Suprapubic skin (tissue), 4 donors: ENCODE data around the gene SLC8A1. TPM values are rescaled to one million over a fixed set of nuclear protein-coding genes. Genes with fewer than 3 reads are reported as not detected.

Experiments used
- DNase-seq, 2 donors: peaks; one replicate each; pipeline ENCODE4 v3.0.0-alpha.2; 2019; ENCODE audit warnings: low spot score in 2 of 2
- H3K27ac ChIP-seq: fragments of 200-600 bp; sonication (generic); one replicate; pipeline ENCODE4 v1.5.1; 2019
- H3K27me3 ChIP-seq: fragments of 200-600 bp; sonication (generic); one replicate; pipeline ENCODE4 v1.5.1; 2019
- H3K36me3 ChIP-seq: fragments of 200-600 bp; sonication (generic); one replicate; pipeline ENCODE4 v1.5.1; 2019
- H3K4me1 ChIP-seq: fragments of 200-600 bp; sonication (generic); one replicate; pipeline ENCODE4 v1.5.1; 2019
- H3K4me3 ChIP-seq: fragments of 200-600 bp; sonication (generic); one replicate; pipeline ENCODE4 v1.5.1; 2019; ENCODE audit warnings: mild to moderate bottlenecking
- H3K9me3 ChIP-seq: fragments of 200-600 bp; sonication (generic); one replicate; pipeline ENCODE4 v1.5.1; 2019
- EP300 ChIP-seq: sonication (generic); formaldehyde crosslinking; IDR thresholded peaks from one replicate; pipeline ENCODE4 v1.6.1; 2017; ENCODE audit warnings: antibody characterized with exemption
- POLR2A ChIP-seq, 2 donors: fragments of 450-650 bp; IDR thresholded peaks; one replicate each; pipeline ENCODE4 v1.6.1; 2017; ENCODE audit warnings: antibody characterized with exemption in 2 of 2, mild to moderate bottlenecking in 2 of 2, moderate library complexity in 2 of 2
- POLR2AphosphoS5 ChIP-seq, 3 donors: sonication (generic); formaldehyde crosslinking; IDR thresholded peaks; one replicate each; pipeline ENCODE4 v1.6.1; 2017; ENCODE audit warnings: antibody characterized with exemption in 3 of 3
- WGBS: methylation state at CpG from one replicate; pipeline ENCODE4 v1.1.5; 2018; 5-methylcytosine and 5-hydroxymethylcytosine counted together
- total RNA-seq, 4 donors: library from RNA; depleted of rRNA; stranded (reverse); fragments of >200 nt; gene quantifications; one replicate each; pipeline ENCODE4 v1.1.0, GENCODE V29; 2016
- TF ChIP-seq, protein P1 (sequence below), 2 donors: fragments of 200-600 bp in 1 of 2; fragments of 450-650 bp in 1 of 2; sonication (generic) in 1 of 2; IDR thresholded peaks; one replicate each; pipeline ENCODE4 v1.5.1; 2016 to 2019; ENCODE audit warnings: antibody characterized with exemption in 2 of 2, mild to moderate bottlenecking in 1 of 2, moderate library complexity in 1 of 2

Gene SLC8A1
- total RNA-seq, 4 donors from 2014 or later, result 2.4 to 14.4 (median 9.9) TPM

DNA sequence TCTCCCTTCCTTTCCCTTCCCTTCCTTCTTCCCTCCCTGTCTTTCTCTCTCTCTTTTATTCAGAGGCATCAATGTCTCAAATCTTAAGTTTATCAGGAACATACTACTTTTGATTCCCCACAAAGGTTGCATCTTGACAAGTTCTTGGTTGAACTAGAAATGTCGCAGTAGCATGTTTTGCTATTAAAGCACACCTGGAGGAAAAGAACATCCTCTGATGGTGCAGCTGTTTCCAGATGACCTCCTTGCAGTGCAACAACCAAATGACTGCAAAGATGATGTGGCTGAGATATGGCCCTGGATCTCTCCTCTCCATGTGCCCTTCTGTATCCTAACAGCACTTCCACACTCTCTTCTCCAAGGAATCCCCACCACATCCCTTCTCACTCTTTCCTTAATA is 127.2 kb downstream of the SLC8A1 start:
- no peak overlapping the region for H3K27ac ChIP-seq

DNA sequence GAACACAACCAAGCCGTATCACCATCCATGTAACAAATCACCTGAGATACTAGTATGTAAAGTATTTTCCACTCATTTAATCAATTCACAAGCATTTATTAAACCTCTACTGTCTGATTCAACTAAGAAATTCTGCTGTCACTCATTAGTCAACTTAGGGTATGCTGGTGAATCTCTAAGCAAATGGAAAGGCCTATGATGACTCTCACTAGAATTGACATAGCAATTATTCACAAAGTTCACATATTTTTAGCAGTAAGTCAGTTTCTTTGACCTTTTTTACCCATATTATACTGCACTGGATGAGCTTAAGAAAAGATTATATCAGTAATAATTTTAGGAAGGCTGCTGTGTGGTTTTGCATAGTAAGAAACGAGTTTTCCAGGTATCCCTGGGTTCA is 130.1 kb downstream of the SLC8A1 start:
- WGBS, result 88% methylated on average over 2 of the region's 2 CpGs
- DNase-seq, result no peak
- Histone ChIP-seq H3K27me3 (no peaks in the 10 kb centered on the region), H3K9me3 (no peaks in the 10 kb centered on the region), H3K36me3 (no peaks in the 10 kb centered on the region), H3K4me1 (no peaks in the 10 kb centered on the region), H3K4me3 (no peak overlapping the region), H3K27ac (no peak overlapping the region)
- TF ChIP-seq, protein P1, sequence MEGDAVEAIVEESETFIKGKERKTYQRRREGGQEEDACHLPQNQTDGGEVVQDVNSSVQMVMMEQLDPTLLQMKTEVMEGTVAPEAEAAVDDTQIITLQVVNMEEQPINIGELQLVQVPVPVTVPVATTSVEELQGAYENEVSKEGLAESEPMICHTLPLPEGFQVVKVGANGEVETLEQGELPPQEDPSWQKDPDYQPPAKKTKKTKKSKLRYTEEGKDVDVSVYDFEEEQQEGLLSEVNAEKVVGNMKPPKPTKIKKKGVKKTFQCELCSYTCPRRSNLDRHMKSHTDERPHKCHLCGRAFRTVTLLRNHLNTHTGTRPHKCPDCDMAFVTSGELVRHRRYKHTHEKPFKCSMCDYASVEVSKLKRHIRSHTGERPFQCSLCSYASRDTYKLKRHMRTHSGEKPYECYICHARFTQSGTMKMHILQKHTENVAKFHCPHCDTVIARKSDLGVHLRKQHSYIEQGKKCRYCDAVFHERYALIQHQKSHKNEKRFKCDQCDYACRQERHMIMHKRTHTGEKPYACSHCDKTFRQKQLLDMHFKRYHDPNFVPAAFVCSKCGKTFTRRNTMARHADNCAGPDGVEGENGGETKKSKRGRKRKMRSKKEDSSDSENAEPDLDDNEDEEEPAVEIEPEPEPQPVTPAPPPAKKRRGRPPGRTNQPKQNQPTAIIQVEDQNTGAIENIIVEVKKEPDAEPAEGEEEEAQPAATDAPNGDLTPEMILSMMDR (IDR thresholded peaks at IDR 0.05), result no peak
- TF ChIP-seq EP300, result no peak
- TF ChIP-seq POLR2AphosphoS5 (IDR thresholded peaks at IDR 0.05), result no peak
- no peak for TF ChIP-seq POLR2A (IDR thresholded peaks at IDR 0.05)

More for the DNA sequence above, 127.2 kb downstream of the SLC8A1 start:
- no peak for DNase-seq
- no peaks in the 10 kb centered on the region for H3K9me3 ChIP-seq
- 89% methylated on average over 1 of the region's 1 CpG for WGBS
- H3K27me3 ChIP-seq, result no peaks in the 10 kb centered on the region
- no peaks in the 10 kb centered on the region for H3K36me3 ChIP-seq
- H3K4me3 ChIP-seq, result no peak overlapping the region
- H3K4me1 ChIP-seq, result no peaks in the 10 kb centered on the region
- TF ChIP-seq, protein P1 (IDR thresholded peaks at IDR 0.05), result no peak
- TF ChIP-seq POLR2A (IDR thresholded peaks at IDR 0.05) (no peak), POLR2AphosphoS5 (IDR thresholded peaks at IDR 0.05) (no peak), EP300 (no peak)

DNA sequence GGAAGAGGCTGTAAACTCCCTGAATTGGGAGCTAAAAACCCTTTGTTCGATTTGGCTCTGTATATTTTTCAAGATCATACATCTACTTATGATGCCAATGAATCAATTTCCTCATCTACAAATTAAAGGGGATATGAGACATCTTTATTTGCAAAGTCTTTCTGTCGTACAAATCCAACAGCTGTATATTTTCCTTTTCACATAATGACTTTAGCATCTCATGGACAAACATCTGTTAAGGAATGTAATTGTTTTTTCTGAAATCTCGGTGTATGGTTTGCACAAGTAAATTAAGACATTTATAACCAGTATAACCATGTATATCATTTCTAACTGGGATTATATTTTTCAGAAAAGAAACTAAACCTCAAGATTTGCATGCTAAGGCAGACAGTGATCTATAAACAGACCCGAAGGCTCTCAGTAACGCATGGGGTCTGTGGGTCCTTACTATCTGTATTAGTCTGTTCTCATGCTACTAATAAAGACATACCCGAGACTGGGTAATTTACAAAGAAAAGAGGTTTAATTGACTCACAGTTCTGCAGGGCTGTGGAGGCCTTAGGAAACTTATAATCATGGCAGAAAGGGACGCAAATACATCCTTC is 130.8 kb downstream of the SLC8A1 start:
- Histone ChIP-seq H3K4me3 (no peak overlapping the region), H3K36me3 (no peaks in the 10 kb centered on the region), H3K9me3 (no peaks in the 10 kb centered on the region), H3K27me3 (no peaks in the 10 kb centered on the region), H3K4me1 (no peaks in the 10 kb centered on the region), H3K27ac (no peak overlapping the region)
- 88% methylated on average over 7 of the region's 7 CpGs for WGBS
- TF ChIP-seq POLR2AphosphoS5 (IDR thresholded peaks at IDR 0.05) (no peak), POLR2A (IDR thresholded peaks at IDR 0.05) (no peak), EP300 (no peak)
- TF ChIP-seq, protein P1 (IDR thresholded peaks at IDR 0.05), result no peak
- DNase-seq, result no peak

DNA sequence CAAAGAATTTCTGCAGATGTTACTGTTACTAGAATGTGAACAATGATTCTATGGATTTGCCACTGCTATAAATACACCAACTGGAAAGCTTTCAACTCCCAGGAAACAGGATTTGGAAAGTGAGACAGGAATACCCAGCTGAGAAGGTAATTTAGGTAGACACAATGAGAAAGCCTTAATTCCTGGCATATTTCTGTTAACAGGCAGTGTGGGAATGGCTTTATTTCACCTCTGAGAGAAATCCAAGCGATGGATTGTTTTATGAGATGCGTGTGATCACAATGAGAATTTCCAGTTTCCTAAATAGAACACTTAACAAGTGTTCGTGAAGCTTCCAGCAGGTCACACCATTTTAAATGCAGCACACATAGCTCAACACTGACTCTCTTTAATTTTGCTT is 133.0 kb downstream of the SLC8A1 start:
- no peak for DNase-seq
- TF ChIP-seq EP300 (no peak), POLR2AphosphoS5 (IDR thresholded peaks at IDR 0.05) (no peak), POLR2A (IDR thresholded peaks at IDR 0.05) (no peak)
- TF ChIP-seq, protein P1 (IDR thresholded peaks at IDR 0.05), result no peak
- Histone ChIP-seq H3K27ac (no peak overlapping the region), H3K27me3 (no peaks in the 10 kb centered on the region), H3K36me3 (no peaks in the 10 kb centered on the region), H3K9me3 (no peaks in the 10 kb centered on the region), H3K4me3 (no peak overlapping the region), H3K4me1 (no peaks in the 10 kb centered on the region)
- 91% methylated on average over 3 of the region's 3 CpGs for WGBS

DNA sequence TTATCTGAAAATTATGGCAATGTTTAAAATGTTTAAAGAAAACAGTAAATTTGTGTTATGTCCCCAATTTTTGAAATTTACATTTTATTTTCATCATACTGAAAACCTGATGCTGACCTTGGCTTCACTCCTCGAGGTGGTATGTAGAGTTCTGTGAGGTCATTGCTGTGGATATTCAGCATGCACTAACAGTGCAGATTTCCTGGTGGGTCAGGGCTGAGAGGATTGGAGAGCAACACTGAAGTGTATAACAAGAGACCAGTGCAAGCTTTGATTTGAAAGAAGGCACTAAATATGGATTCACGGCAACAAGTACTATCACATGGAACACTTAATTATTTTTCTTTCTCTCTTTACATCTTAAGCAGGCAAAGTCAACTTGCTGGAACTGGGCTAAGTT is 134.1 kb downstream of the SLC8A1 start:
- TF ChIP-seq, protein P1 (IDR thresholded peaks at IDR 0.05), result no peak
- TF ChIP-seq EP300 (no peak), POLR2A (IDR thresholded peaks at IDR 0.05) (no peak), POLR2AphosphoS5 (IDR thresholded peaks at IDR 0.05) (no peak)
- Histone ChIP-seq H3K9me3 (no peaks in the 10 kb centered on the region), H3K27ac (no peak overlapping the region), H3K4me3 (no peak overlapping the region), H3K27me3 (no peaks in the 10 kb centered on the region), H3K4me1 (no peaks in the 10 kb centered on the region), H3K36me3 (no peaks in the 10 kb centered on the region)
- no peak for DNase-seq
- WGBS, result 68% methylated on average over 2 of the region's 2 CpGs
